H1 (cell line): ENCODE results near the gene TBCB. TPM values are rescaled to one million over a fixed set of nuclear protein-coding genes. Genes with fewer than 3 reads are reported as not detected.

Source experiments
- BCL11A ChIP-seq, 2 experiments: IDR thresholded peaks; one replicate each; pipeline ENCODE4 v1.6.1; 2011; ENCODE audit warnings: low read depth in 2 of 2, low read length in 2 of 2, mild to moderate bottlenecking in 2 of 2
- HDAC2 ChIP-seq, 2 experiments: fragments of 300-600 bp in 1 of 2; sonication (generic) in 1 of 2; IDR thresholded peaks; 2 replicates each; pipeline ENCODE4 v1.6.1; 2011 to 2012; ENCODE audit warnings: low read depth in 2 of 2, low read length in 2 of 2, mild to moderate bottlenecking in 2 of 2, moderate library complexity in 2 of 2, borderline replicate concordance in 1 of 2, inconsistent platforms in 1 of 2
- TAF7 ChIP-seq: optimal IDR thresholded peaks from 2 replicates; pipeline ENCODE3; 2011; ENCODE audit warnings: low read depth, mild to moderate bottlenecking, inconsistent platforms, low read length, moderate library complexity, borderline replicate concordance
- polyA plus RNA-seq, 7 experiments: library from polyadenylated mRNA; depleted of rRNA in 3 of 7; stranded (reverse) in 5 of 7; unstranded in 2 of 7; fragments of >200 nt in 5 of 7; fragments of 200-250 nt in 2 of 7; gene quantifications; 1 replicate in 5 of 7; 2 replicates in 1 of 7; 4 replicates in 1 of 7; pipeline versions ENCODE4 v1.2.1 to v1.2.3, GENCODE V29; 2011 to 2013; ENCODE audit warnings: missing spikeins in 2 of 7, mixed read lengths in 2 of 7
- total RNA-seq: library from RNA; stranded (reverse); fragmentation: NEBNext Ultra II Directional; extraction: Animal tissue kit (Norgen Biotek cat#: 25700); gene quantifications from 2 replicates; pipeline ENCODE4 v1.2.1, GENCODE V29; 2021

The TBCB gene
- total and polyA plus RNA-seq, 2 of the 8 experiments (the other 6 are each of a cell fraction or from before 2014, with no cell fraction given) = 153 to 286 TPM

DNA sequence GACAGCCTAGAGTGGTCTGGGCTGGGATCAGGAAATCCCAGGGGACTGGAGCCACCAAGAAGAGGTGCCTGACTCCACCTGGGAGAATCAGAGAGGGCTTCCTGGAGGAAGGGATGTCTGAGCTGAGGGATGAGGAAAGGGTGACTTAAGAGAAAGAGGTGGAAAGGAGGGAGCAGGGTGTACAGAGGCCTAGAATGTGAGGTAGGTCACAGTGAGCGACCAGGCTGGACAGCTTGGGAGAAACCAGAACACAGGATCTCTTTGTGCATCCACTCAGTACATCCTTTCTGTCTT lies 1.0 kb downstream of the TBCB start (continued):
- TF ChIP-seq HDAC2 (IDR thresholded peaks at IDR 0.05; ENCODE audit: borderline replicate concordance in 1 of 2, low read depth in 2 of 2, low read length in 2 of 2) (no peak), TAF7 (no peak), BCL11A (IDR thresholded peaks at IDR 0.05; ENCODE audit: low read depth in 2 of 2, low read length in 2 of 2) (no peak)
